ENCODE results near the gene ANK3.

GRCh38 chr10:60238759-60239100 is 150.9 kb downstream of the ANK3 start:
- TF ChIP-seq EP300 (IDR thresholded peaks at IDR 0.05), result no peak
- no peak for TF ChIP-seq POLR2A (IDR thresholded peaks at IDR 0.05)
- no peak for TF ChIP-seq CTCF (IDR thresholded peaks at IDR 0.05)

Data from sigmoid colon (tissue), 4 donors.